Naive thymus-derived CD8-positive, alpha-beta T cell (primary cell): Measurements from ENCODE around the gene GPR83. TPM values are rescaled to one million over a fixed set of nuclear protein-coding genes. Genes with fewer than 3 reads are reported as not detected.
"Not testable (repeated sequence)": the region's sequence is repeated elsewhere in the genome, so short reads cannot be mapped to it uniquely, and the experiment has no call there.

ENCODE experiments used
- ATAC-seq, 2 donors: fragments of 150-1000 bp; cut with Tn5 transposase in 1 of 2; sonication (Bioruptor Pico), chemical (Tn5 transposase) in 1 of 2; 1 replicate in 1 of 2; 2 replicates in 1 of 2; pipeline ENCODE4 v1.10.0; 2021; ENCODE audit warnings: mild to moderate bottlenecking in 2 of 2, moderate library complexity in 2 of 2
- POLR2A ChIA-PET: fragments of 350-600 bp; sonication (Branson Sonifier 250); formaldehyde crosslinking; loops from one replicate; lab custom pipeline; 2021; ENCODE audit warnings: antibody characterized with exemption; lab: Charles Lee
- DNase-seq, 10 donors: peaks; one replicate each; pipeline versions ENCODE4 v3.0.0 to v3.0.0-alpha.2; 2020 to 2022
- H3K27ac Mint-ChIP-seq, 10 donors: one replicate each; pipeline ENCODE4 v1.8.0; 2020 to 2022; ENCODE audit warnings: mild to moderate bottlenecking in 10 of 10, mixed read lengths in 10 of 10, moderate library complexity in 4 of 10, inconsistent platforms in 1 of 10
- H3K27me3 Mint-ChIP-seq, 5 donors: one replicate each; pipeline ENCODE4 v1.8.0; 2021 to 2022; ENCODE audit warnings: mixed read lengths in 5 of 5
- H3K36me3 Mint-ChIP-seq, 3 donors: one replicate each; pipeline ENCODE4 v1.8.0; 2020 to 2022; ENCODE audit warnings: mixed read lengths in 3 of 3, mild to moderate bottlenecking in 2 of 3, inconsistent platforms in 1 of 3
- H3K4me1 Mint-ChIP-seq, 4 donors: one replicate each; pipeline ENCODE4 v1.8.0; 2021 to 2022; ENCODE audit warnings: mixed read lengths in 4 of 4
- H3K4me3 Mint-ChIP-seq, 10 donors: one replicate each; pipeline ENCODE4 v1.8.0; 2020 to 2022; ENCODE audit warnings: mild to moderate bottlenecking in 10 of 10, mixed read lengths in 10 of 10, moderate library complexity in 6 of 10, inconsistent platforms in 1 of 10
- H3K9me3 Mint-ChIP-seq, 9 donors: one replicate each; pipeline ENCODE4 v1.8.0; 2020 to 2022; ENCODE audit warnings: mixed read lengths in 9 of 9, mild to moderate bottlenecking in 3 of 9, inconsistent platforms in 1 of 9, moderate library complexity in 1 of 9
- polyA plus RNA-seq, 3 donors: library from polyadenylated mRNA; unstranded; fragments of 300-500 nt; fragmentation: Illumina TruSeq; gene quantifications; one replicate each; pipeline ENCODE4 v1.2.3, GENCODE V29; 2021
- total RNA-seq, 8 experiments: library from RNA in 2 of 8; stranded (reverse) in 2 of 8; gene quantifications; one replicate each; pipeline ENCODE4 v1.2.3 and lab custom pipeline; 2021 to 2026

Gene GPR83
- total and polyA plus RNA-seq, 5 experiments from 2014 or later = 0.11 to 0.29 (median 0.14) TPM; not detected in 2

DNA sequence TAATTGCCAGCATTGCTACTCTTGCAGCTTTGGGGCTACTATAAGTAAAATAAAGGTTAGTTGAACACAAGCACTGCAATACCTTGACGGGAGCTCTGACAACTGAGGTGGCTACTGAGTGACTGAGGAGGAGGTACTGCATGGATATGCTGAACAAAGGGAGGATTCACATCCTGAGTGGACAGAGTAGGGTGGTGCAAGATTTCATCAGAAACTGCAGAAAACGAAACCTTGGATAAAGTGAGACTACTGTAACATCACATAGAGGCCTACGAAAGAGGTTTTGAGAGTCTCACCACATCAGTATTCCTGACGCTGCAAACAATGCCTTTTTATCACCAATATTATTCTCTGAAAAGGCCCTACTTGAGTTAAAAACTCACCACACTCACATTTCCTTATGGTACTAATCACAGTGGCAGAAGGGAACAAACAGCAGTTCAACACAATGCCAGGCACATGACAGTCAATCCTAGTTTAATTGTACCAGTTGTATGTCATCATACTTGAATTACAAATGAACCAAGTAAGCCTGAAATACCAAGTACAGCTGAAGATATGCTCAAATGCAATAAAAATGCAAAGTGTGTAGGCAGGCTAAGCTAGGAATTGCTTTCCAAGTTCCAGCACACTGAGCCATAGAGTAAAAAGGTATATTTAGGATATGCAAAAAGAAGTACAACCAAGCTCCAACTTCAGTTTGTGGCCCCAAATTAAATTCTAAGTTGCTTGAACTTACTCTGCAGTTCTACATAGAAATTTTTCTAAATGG is 4.0 kb upstream of the GPR83 start:
- peaks cover 13 to 48% (median 24%) of the 10 kb centered on the region in 3 donors for H3K36me3 Mint-ChIP-seq
- POLR2A ChIA-PET = no interaction called here
- no peak for ATAC-seq
- no peak overlapping the region for H3K27ac Mint-ChIP-seq
- H3K4me1 Mint-ChIP-seq = peaks cover 7 to 9% (median 7%) of the 10 kb centered on the region in 4 donors
- DNase-seq = no peak
- no peak overlapping the region for H3K4me3 Mint-ChIP-seq
- peaks cover 11 to 19% (median 18%) of the 10 kb centered on the region in 5 donors for H3K27me3 Mint-ChIP-seq
- H3K9me3 Mint-ChIP-seq = peaks cover 18 to 92% (median 58%) of the 10 kb centered on the region in 9 donors

- H3K9me3 Mint-ChIP-seq = peaks cover 2 to 66% (median 42%) of the 10 kb centered on the region in 9 donors
- peaks cover 25 to 48% (median 44%) of the 10 kb centered on the region in 5 donors for H3K27me3 Mint-ChIP-seq
- H3K4me3 Mint-ChIP-seq = peak overlapping the region in 1 of 10 donors; percentile 8
- DNase-seq = no peak
- POLR2A ChIA-PET = no interaction called here
- no peak for ATAC-seq
- peaks cover 3 to 29% (median 8%) of the 10 kb centered on the region in 3 donors for H3K36me3 Mint-ChIP-seq
- no peak overlapping the region for H3K27ac Mint-ChIP-seq
- peaks cover 7 to 12% (median 9%) of the 10 kb centered on the region in 4 donors for H3K4me1 Mint-ChIP-seq
These were observed 1.1 kb upstream of the GPR83 start for GRCh38 chr11:94402355-94402754.

DNA sequence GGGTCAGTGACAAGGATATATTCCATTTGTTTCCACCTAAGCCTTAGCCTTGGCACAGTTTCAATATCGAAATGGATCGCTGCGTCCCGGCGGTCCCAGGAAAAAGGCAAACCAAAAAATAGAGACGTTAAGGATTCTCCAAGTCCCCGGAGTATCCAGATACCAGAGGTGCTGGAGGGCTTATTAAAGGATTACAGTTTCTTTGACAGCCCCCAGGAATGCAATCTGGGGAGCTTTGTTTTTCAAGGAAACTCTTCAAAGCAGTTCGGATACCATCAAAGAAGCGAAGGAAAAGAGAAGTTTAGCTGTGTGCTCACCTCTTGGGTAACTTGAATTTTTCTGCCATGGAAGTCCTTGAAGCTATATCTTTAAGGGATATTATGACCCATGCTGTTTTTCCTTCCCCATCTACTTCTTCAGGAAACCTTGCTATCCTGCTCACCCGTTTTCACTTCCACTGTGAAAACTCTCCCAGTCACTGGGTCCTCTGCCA is 600 bp upstream of the GPR83 start:
- Mint-ChIP-seq H3K9me3 (peaks cover 0 to 60% (median 38%) of the 10 kb centered on the region in 9 donors), H3K27ac (no peak overlapping the region), H3K36me3 (peaks cover 3 to 26% (median 8%) of the 10 kb centered on the region in 3 donors), H3K4me1 (peaks cover 7 to 12% (median 9%) of the 10 kb centered on the region in 4 donors), H3K27me3 (peaks cover 28 to 54% (median 49%) of the 10 kb centered on the region in 5 donors), H3K4me3 (peak overlapping the region in 2 of 10 donors; percentile 8 to 38)
- ATAC-seq = no peak
- no peak for DNase-seq
- POLR2A ChIA-PET = no interaction called here

DNA sequence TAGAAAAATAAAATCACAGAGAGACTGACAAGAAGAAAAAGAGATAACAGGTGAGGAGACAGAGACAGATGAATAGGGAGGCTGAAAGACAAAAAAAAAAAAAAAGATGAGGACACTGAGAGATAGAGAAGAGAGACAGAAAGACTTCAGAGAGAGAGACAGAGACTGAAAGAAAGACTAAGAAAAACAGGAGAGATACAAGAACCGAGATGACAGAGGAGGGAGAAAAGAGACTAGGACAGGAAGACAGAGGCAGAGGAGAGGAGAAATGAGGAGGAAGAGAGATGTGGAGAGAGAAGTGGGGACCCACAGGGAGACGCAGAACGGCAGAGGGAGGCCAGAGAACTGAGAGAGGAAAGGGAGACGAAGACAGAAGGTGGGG is 771 bp downstream of the GPR83 start:
- DNase-seq (no peak), ATAC-seq (no peak)
- Mint-ChIP-seq H3K27ac (no peak overlapping the region), H3K36me3 (peaks cover 3 to 17% (median 8%) of the 10 kb centered on the region in 3 donors), H3K4me3 (peak overlapping the region in 6 of 10 donors; percentile 1 to 64 (median 14)), H3K4me1 (peaks cover 7 to 12% (median 9%) of the 10 kb centered on the region in 4 donors), H3K9me3 (peaks cover 0 to 47% (median 31%) of the 10 kb centered on the region in 9 donors), H3K27me3 (peaks cover 30 to 67% (median 55%) of the 10 kb centered on the region in 5 donors)
- POLR2A ChIA-PET = no interaction called here

GRCh38 chr11:94400050-94400449 is 1.2 kb downstream of the GPR83 start:
- Mint-ChIP-seq H3K27me3 (peaks cover 31 to 71% (median 55%) of the 10 kb centered on the region in 5 donors), H3K4me3 (no peak overlapping the region), H3K36me3 (peaks cover 3 to 17% (median 8%) of the 10 kb centered on the region in 3 donors), H3K27ac (no peak overlapping the region), H3K4me1 (peaks cover 7 to 12% (median 9%) of the 10 kb centered on the region in 4 donors), H3K9me3 (peaks cover 0 to 43% (median 27%) of the 10 kb centered on the region in 9 donors)
- ATAC-seq = no peak
- DNase-seq = no peak
- POLR2A ChIA-PET = no interaction called here

DNA sequence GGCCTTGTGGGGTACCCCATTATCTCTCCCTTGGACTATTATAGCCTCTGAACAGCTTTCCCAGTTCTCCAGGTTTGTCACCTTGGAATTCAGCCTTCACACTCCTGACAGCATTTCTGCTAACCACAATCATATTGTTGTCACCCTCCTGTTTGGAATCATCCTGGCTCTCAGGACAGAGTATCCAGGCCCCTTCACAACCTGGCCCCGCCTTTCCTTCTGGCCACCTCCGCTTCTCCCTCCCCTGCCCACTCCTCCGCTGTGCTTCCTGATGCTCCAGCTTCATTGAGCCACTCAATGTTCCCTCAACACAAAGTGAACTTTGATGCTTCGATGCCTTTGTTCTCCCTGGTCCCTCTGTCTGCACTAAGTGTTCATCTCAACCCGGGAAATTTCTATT is 3.1 kb downstream of the GPR83 start:
- peak overlapping the region in 1 of 10 donors; percentile 40 for H3K27ac Mint-ChIP-seq
- H3K36me3 Mint-ChIP-seq = peaks cover 3 to 17% (median 7%) of the 10 kb centered on the region in 3 donors
- no peak overlapping the region for H3K4me3 Mint-ChIP-seq
- H3K27me3 Mint-ChIP-seq = peaks cover 31 to 84% (median 55%) of the 10 kb centered on the region in 5 donors
- H3K9me3 Mint-ChIP-seq = peaks cover 0 to 24% (median 15%) of the 10 kb centered on the region in 9 donors
- no peak for DNase-seq
- no peak for ATAC-seq
- POLR2A ChIA-PET = no interaction called here
- peaks cover 7 to 12% (median 9%) of the 10 kb centered on the region in 4 donors for H3K4me1 Mint-ChIP-seq

DNA sequence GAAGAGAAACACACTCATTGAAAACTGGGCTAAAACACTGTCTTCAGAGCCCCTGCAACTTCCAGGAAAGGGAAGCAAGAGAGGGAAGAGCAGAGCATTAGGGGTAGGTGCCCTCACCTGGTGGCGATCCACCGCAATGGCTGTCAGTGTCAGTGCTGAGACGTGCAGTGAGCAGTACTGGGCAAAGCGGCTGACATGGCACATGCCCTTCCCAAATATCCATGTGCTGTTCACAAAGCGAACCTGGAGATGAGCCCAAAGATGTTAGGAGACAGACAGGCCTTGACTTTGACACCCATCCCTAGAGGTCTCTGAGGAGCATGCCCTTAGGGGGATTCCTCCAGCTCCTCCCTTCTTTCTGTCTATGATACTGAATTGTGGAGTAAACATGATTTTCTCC is 4.9 kb downstream of the GPR83 start:
- Mint-ChIP-seq H3K27ac (no peak overlapping the region), H3K4me1 (peaks cover 7 to 12% (median 9%) of the 10 kb centered on the region in 4 donors), H3K9me3 (peaks cover 0 to 13% (median 6%) of the 10 kb centered on the region in 9 donors), H3K27me3 (peaks cover 27 to 75% (median 46%) of the 10 kb centered on the region in 5 donors), H3K4me3 (no peak overlapping the region), H3K36me3 (peaks cover 3 to 12% (median 7%) of the 10 kb centered on the region in 3 donors)
- ATAC-seq (no peak), DNase-seq (no peak)
- POLR2A ChIA-PET = no interaction called here

DNA sequence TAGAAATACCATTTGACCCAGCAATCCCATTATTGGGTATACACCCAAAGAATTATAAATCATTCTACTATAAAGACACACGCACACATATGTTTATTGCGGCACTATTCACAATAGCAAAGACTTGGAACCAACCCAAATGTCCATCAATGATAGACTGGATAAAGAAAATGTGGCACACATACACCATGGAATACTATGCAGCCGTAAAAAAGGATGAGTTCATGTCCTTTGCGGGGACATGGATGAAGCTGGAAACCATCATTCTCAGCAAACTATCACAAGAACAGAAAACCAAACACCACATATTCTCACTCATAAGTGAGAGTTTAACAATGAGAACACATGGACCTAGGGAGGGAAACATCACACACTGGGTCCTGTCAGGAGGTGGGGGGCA is 9.3 kb downstream of the GPR83 start:
- H3K9me3 Mint-ChIP-seq = peaks cover 0 to 21% (median 4%) of the 10 kb centered on the region in 9 donors
- H3K27me3 Mint-ChIP-seq = peaks cover 4 to 31% (median 11%) of the 10 kb centered on the region in 5 donors
- H3K27ac Mint-ChIP-seq, H3K36me3 Mint-ChIP-seq, ATAC-seq, POLR2A ChIA-PET, DNase-seq, H3K4me3 Mint-ChIP-seq, H3K4me1 Mint-ChIP-seq: not testable (repeated sequence)

GRCh38 chr11:94379613-94380012 is 21.6 kb downstream of the GPR83 start:
- Mint-ChIP-seq H3K36me3 (peaks cover 0 to 3% (median 0%) of the 10 kb centered on the region in 3 donors), H3K27me3 (peaks cover 2 to 28% (median 13%) of the 10 kb centered on the region in 5 donors), H3K9me3 (peaks cover 0 to 6% (median 0%) of the 10 kb centered on the region in 9 donors), H3K4me3 (no peak overlapping the region), H3K4me1 (peaks cover 0 to 3% (median 0%) of the 10 kb centered on the region in 4 donors), H3K27ac (no peak overlapping the region)
- ATAC-seq (no peak), DNase-seq (no peak)
- POLR2A ChIA-PET = no interaction called here

- no peak for DNase-seq
- no peaks in the 10 kb centered on the region for H3K4me1 Mint-ChIP-seq
- H3K27me3 Mint-ChIP-seq = peaks cover 0 to 27% (median 10%) of the 10 kb centered on the region in 5 donors
- H3K27ac Mint-ChIP-seq = no peak overlapping the region
- no peak for ATAC-seq
- peaks cover 0 to 10% (median 0%) of the 10 kb centered on the region in 3 donors for H3K36me3 Mint-ChIP-seq
- H3K9me3 Mint-ChIP-seq = peaks cover 0 to 14% (median 4%) of the 10 kb centered on the region in 9 donors
- H3K4me3 Mint-ChIP-seq = no peak overlapping the region
- POLR2A ChIA-PET = no interaction called here
These were observed 24.4 kb downstream of the GPR83 start for GRCh38 chr11:94376841-94377240.

- ATAC-seq, POLR2A ChIA-PET, H3K4me1 Mint-ChIP-seq: not testable (repeated sequence)
- H3K27me3 Mint-ChIP-seq = peaks cover 0 to 17% (median 4%) of the 10 kb centered on the region in 5 donors
- peak overlapping the region in 2 of 10 donors; percentile 69 to 81 for H3K27ac Mint-ChIP-seq
- H3K9me3 Mint-ChIP-seq = peaks cover 3 to 38% (median 7%) of the 10 kb centered on the region in 9 donors
- DNase-seq = peak in 2 of 10 donors; percentile 2 to 13
- peaks cover 0 to 12% (median 0%) of the 10 kb centered on the region in 3 donors for H3K36me3 Mint-ChIP-seq
- peak overlapping the region in 1 of 10 donors; percentile 41 for H3K4me3 Mint-ChIP-seq
These were observed 30.6 kb downstream of the GPR83 start for GRCh38 chr11:94370576-94370975.

DNA sequence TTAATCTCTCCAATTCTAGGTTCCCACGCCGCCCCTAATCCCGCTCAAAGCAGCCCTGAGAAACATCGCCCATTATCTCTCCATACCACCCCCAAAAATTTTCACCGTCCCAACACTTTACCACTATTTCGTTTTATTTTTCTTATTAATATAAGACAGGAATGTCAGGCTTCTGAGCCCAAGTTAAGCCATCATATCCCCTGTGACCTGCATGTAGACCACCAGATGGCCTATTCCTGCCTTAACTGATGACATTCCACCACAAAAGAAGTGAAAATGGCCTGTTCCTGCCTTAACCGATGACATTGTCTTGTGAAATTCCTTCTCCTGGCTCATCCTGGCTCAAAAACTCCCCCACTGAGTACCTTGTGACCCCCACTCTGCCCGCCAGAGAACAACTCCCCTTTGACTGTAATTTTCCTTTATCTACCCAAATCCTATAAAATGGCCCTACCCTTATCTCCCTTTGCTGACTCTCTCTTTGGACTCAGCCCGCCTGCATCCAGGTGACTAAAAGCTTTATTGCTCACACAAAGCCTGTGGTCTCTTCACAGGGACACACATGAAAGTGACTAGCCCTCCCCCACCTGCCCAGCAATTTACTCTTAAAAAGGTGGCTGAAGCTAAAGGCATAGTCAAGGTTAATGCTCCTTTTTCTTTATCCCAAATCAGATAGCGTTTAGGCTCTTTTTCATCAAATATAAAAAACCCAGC is 50.2 kb downstream of the GPR83 start:
- H3K9me3 Mint-ChIP-seq, H3K27ac Mint-ChIP-seq, POLR2A ChIA-PET, ATAC-seq, DNase-seq, H3K4me1 Mint-ChIP-seq, H3K4me3 Mint-ChIP-seq, H3K36me3 Mint-ChIP-seq: not testable (repeated sequence)
- H3K27me3 Mint-ChIP-seq = peaks cover 9 to 59% (median 14%) of the 10 kb centered on the region in 5 donors
